NT2/D1 (cell line): ENCODE data around the gene MIER3.

ENCODE experiments used
- SUZ12 ChIP-seq: IDR thresholded peaks from 2 replicates; pipeline ENCODE4 v1.6.1; 2011; ENCODE audit not compliant: insufficient read length, insufficient read depth; ENCODE audit errors: extremely low read depth
- YY1 ChIP-seq: IDR thresholded peaks from 2 replicates; pipeline ENCODE4 v1.6.1; 2011; ENCODE audit not compliant: insufficient read length, insufficient read depth
- ZNF274 ChIP-seq: IDR thresholded peaks from 2 replicates; pipeline ENCODE4 v1.6.1; 2011; ENCODE audit warnings: mild to moderate bottlenecking, low read depth, low read length

- TF ChIP-seq ZNF274 (no peak), SUZ12 (no peak), YY1 (no peak)
Observed at GRCh38 chr5:56973473-56973872, 21.6 kb upstream of the MIER3 start.
